C4-2B (cell line): ENCODE results near the gene UTS2B.

Experiments used
- CTCF ChIP-seq: fragments of 450-650 bp; conservative IDR thresholded peaks from 2 replicates; pipeline ENCODE4 v1.5.1; 2017; ENCODE audit warnings: mild to moderate bottlenecking
- ZFX ChIP-seq: fragments of 450-650 bp; IDR thresholded peaks from 2 replicates; pipeline ENCODE4 v1.6.1; 2017

GRCh38 chr3:191343115-191343514, 12.8 kb upstream of the UTS2B start:
- TF ChIP-seq ZFX (no peak), CTCF (no peak)
